Hepatocyte (in vitro differentiated cells): ENCODE measurements around the gene VAPA. TPM values are rescaled to one million over a fixed set of nuclear protein-coding genes. Genes with fewer than 3 reads are reported as not detected.

Source experiments
- DNase-seq: peaks from one replicate; pipeline ENCODE4 v3.0.0-alpha.2; 2016; ENCODE audit warnings: low spot score
- H2AFZ ChIP-seq: fragments of 200-600 bp; sonication (generic); 2 replicates; pipeline ENCODE4 v1.6.0; 2016; ENCODE audit warnings: antibody characterized with exemption, mild to moderate bottlenecking
- H3K27ac ChIP-seq: fragments of 200-600 bp; sonication (generic); 2 replicates; pipeline ENCODE4 v1.5.1; 2016; ENCODE audit warnings: mild to moderate bottlenecking
- H3K27me3 ChIP-seq: fragments of 200-600 bp; sonication (generic); 2 replicates; pipeline ENCODE4 v1.6.1; 2016
- H3K36me3 ChIP-seq: fragments of 200-600 bp; sonication (generic); replicated peaks from 2 replicates; pipeline ENCODE4 v1.5.1; 2016; ENCODE audit warnings: low read depth; ENCODE audit not compliant: insufficient read depth
- H3K4me1 ChIP-seq: fragments of 200-600 bp; sonication (generic); 2 replicates; pipeline ENCODE4 v1.5.1; 2016; ENCODE audit warnings: mild to moderate bottlenecking, moderate library complexity; ENCODE audit not compliant: insufficient read depth
- H3K4me2 ChIP-seq: fragments of 200-600 bp; sonication (generic); 2 replicates; pipeline ENCODE4 v1.6.0; 2016
- H3K4me3 ChIP-seq: fragments of 200-600 bp; sonication (generic); 2 replicates; pipeline ENCODE4 v1.5.1; 2016; ENCODE audit warnings: mild to moderate bottlenecking
- H3K79me2 ChIP-seq: fragments of 200-600 bp; sonication (generic); 2 replicates; pipeline ENCODE4 v1.6.0; 2017; ENCODE audit warnings: mild to moderate bottlenecking
- H3K9me2 ChIP-seq: fragments of 200-600 bp; sonication (generic); replicated peaks from 2 replicates; pipeline ENCODE4 v1.6.0; 2017; ENCODE audit warnings: mild to moderate bottlenecking; ENCODE audit not compliant: insufficient read depth
- H3K9me3 ChIP-seq: fragments of 200-600 bp; sonication (generic); 2 replicates; pipeline ENCODE4 v1.5.1; 2016; ENCODE audit warnings: low read depth, mild to moderate bottlenecking
- H4K20me1 ChIP-seq: fragments of 200-600 bp; sonication (generic); 2 replicates; pipeline ENCODE4 v1.6.0; 2016; ENCODE audit warnings: mild to moderate bottlenecking; ENCODE audit not compliant: insufficient read depth, poor library complexity, severe bottlenecking
- CTCF ChIP-seq: fragments of 200-600 bp; sonication (generic); IDR thresholded peaks from 2 replicates; pipeline ENCODE4 v1.5.1; 2016; ENCODE audit warnings: antibody characterized with exemption, mild to moderate bottlenecking; ENCODE audit not compliant: poor library complexity
- EZH2 ChIP-seq: fragments of 200-600 bp; sonication (generic); IDR thresholded peaks from 2 replicates; pipeline ENCODE4 v1.6.1; 2016; ENCODE audit warnings: antibody characterized with exemption, mild to moderate bottlenecking, borderline replicate concordance
- EZH2phosphoT487 ChIP-seq: fragments of 200-600 bp; sonication (generic); IDR thresholded peaks from one replicate; pipeline ENCODE4 v1.6.1; 2018; ENCODE audit warnings: antibody characterized with exemption, mild to moderate bottlenecking, low read depth, moderate library complexity; ENCODE audit not compliant: unreplicated experiment, severe bottlenecking
- WGBS: methylation state at CpG from one replicate; pipeline ENCODE4 v1.1.6; 2016; ENCODE audit warnings: low lambda C conversion rate; ENCODE audit errors: missing lambda C conversion rate; 5-methylcytosine and 5-hydroxymethylcytosine counted together
- polyA plus RNA-seq: library from polyadenylated mRNA; unstranded; fragments of >200 nt; fragmentation: Nextera tagmentation; extraction: Ambion mirVana; gene quantifications from 2 replicates; pipeline ENCODE4 v1.2.1, GENCODE V29; 2016
- total RNA-seq: library from RNA; depleted of rRNA; stranded (reverse); fragments of >200 nt; gene quantifications from 2 replicates; pipeline ENCODE4 v1.2.3, GENCODE V29; 2014

VAPA gene
- total and polyA plus RNA-seq, 2 experiments from 2014 or later = 290 to 324 TPM

- Histone ChIP-seq H3K4me3 (no peak overlapping the region), H3K27me3 (no peaks in the 10 kb centered on the region), H3K9me2 (no peaks in the 10 kb centered on the region), H2AFZ (no peak overlapping the region), H3K4me2 (no peak overlapping the region), H3K4me1 (peaks cover 12% of the 10 kb centered on the region), H3K36me3 (no peaks in the 10 kb centered on the region), H3K9me3 (no peaks in the 10 kb centered on the region), H3K27ac (no peak overlapping the region), H3K79me2 (no peaks in the 10 kb centered on the region), H4K20me1 (no peaks in the 10 kb centered on the region)
- no peak for DNase-seq
- TF ChIP-seq CTCF (no peak), EZH2 (no peak), EZH2phosphoT487 (no peak)
- 60% methylated on average over 8 of the region's 8 CpGs for WGBS
Observed at GRCh38 chr18:9987345-9987744, 73.5 kb downstream of the VAPA start.

GRCh38 chr18:9987931-9988330, 74.1 kb downstream of the VAPA start:
- peaks cover 13% of the 10 kb centered on the region for H3K4me1 ChIP-seq
- 69% methylated on average over 12 of the region's 12 CpGs for WGBS
- H3K27me3 ChIP-seq = no peaks in the 10 kb centered on the region
- H3K9me2 ChIP-seq = no peaks in the 10 kb centered on the region
- no peaks in the 10 kb centered on the region for H3K36me3 ChIP-seq
- no peaks in the 10 kb centered on the region for H3K9me3 ChIP-seq
- H3K79me2 ChIP-seq = no peaks in the 10 kb centered on the region
- TF ChIP-seq CTCF = no peak
- TF ChIP-seq EZH2 = no peak
- TF ChIP-seq EZH2phosphoT487 = no peak
- no peak overlapping the region for H2AFZ ChIP-seq
- no peak overlapping the region for H3K4me2 ChIP-seq
- peak overlapping the region; percentile 14 for H3K27ac ChIP-seq
- DNase-seq = no peak
- H3K4me3 ChIP-seq = no peak overlapping the region
- H4K20me1 ChIP-seq = no peaks in the 10 kb centered on the region

GRCh38 chr18:9988665-9989064, 74.8 kb downstream of the VAPA start:
- Histone ChIP-seq H3K4me3 (no peak overlapping the region), H3K4me2 (no peak overlapping the region), H3K9me3 (no peaks in the 10 kb centered on the region), H4K20me1 (no peaks in the 10 kb centered on the region), H3K79me2 (no peaks in the 10 kb centered on the region), H3K27me3 (no peaks in the 10 kb centered on the region), H3K4me1 (peaks cover 21% of the 10 kb centered on the region), H3K9me2 (no peaks in the 10 kb centered on the region), H3K27ac (no peak overlapping the region), H2AFZ (no peak overlapping the region), H3K36me3 (no peaks in the 10 kb centered on the region)
- 68% methylated on average over 9 of the region's 9 CpGs for WGBS
- no peak for DNase-seq
- no peak for TF ChIP-seq CTCF

GRCh38 chr18:9989481-9989880, 75.7 kb downstream of the VAPA start:
- no peaks in the 10 kb centered on the region for H3K9me3 ChIP-seq
- 89% methylated on average over 5 of the region's 5 CpGs for WGBS
- no peak overlapping the region for H2AFZ ChIP-seq
- H3K4me1 ChIP-seq = peaks cover 29% of the 10 kb centered on the region
- H3K36me3 ChIP-seq = no peaks in the 10 kb centered on the region
- H3K27me3 ChIP-seq = no peaks in the 10 kb centered on the region
- no peak for DNase-seq
- no peak for TF ChIP-seq CTCF
- no peak for TF ChIP-seq EZH2
- TF ChIP-seq EZH2phosphoT487 = no peak
- H3K9me2 ChIP-seq = no peaks in the 10 kb centered on the region
- no peak overlapping the region for H3K27ac ChIP-seq
- no peaks in the 10 kb centered on the region for H4K20me1 ChIP-seq
- no peak overlapping the region for H3K4me3 ChIP-seq
- H3K4me2 ChIP-seq = no peak overlapping the region
- H3K79me2 ChIP-seq = no peaks in the 10 kb centered on the region
